GM23338 (cell line): ENCODE results near the gene MRPS27. TPM values are rescaled to one million over a fixed set of nuclear protein-coding genes. Genes with fewer than 3 reads are reported as not detected.
A peak's percentile ranks its signal among the peaks of the same experiment; 100 is the strongest.

ENCODE experiments used
- ATAC-seq: fragments of 200-7000 bp; cut with Tn5 transposase; 3 replicates; pipeline ENCODE4 v1.9.1; 2020
- DNase-seq: peaks from one replicate; pipeline ENCODE4 v3.0.0-alpha.2; 2015; ENCODE audit warnings: low spot score
- H2AFZ ChIP-seq: fragments of 200-600 bp; sonication (generic); 2 replicates; pipeline ENCODE4 v1.8.0; 2016; ENCODE audit warnings: antibody characterized with exemption, mild to moderate bottlenecking, moderate library complexity
- H3F3A ChIP-seq: fragments of 200-600 bp; sonication (generic); replicated peaks from 2 replicates; pipeline ENCODE4 v1.8.0; 2017; ENCODE audit warnings: antibody characterized with exemption, mixed run types, low read depth
- H3K27ac ChIP-seq: fragments of 200-600 bp; sonication (generic); 2 replicates; pipeline ENCODE4 v1.6.1; 2016; ENCODE audit warnings: low read depth
- H3K27me3 ChIP-seq: fragments of 200-600 bp; sonication (generic); 2 replicates; pipeline ENCODE4 v1.8.0; 2016; ENCODE audit warnings: mild to moderate bottlenecking, mixed run types, moderate library complexity; ENCODE audit not compliant: insufficient read depth
- H3K36me3 ChIP-seq: fragments of 200-600 bp; sonication (generic); 2 replicates; pipeline ENCODE4 v1.8.0; 2016; ENCODE audit warnings: mild to moderate bottlenecking; ENCODE audit not compliant: insufficient read depth
- H3K4me1 ChIP-seq: fragments of 200-600 bp; sonication (generic); 2 replicates; pipeline ENCODE4 v1.8.0; 2016; ENCODE audit warnings: mild to moderate bottlenecking, moderate library complexity; ENCODE audit not compliant: insufficient read depth
- H3K4me2 ChIP-seq: fragments of 200-600 bp; sonication (generic); 2 replicates; pipeline ENCODE4 v1.7.1; 2017; ENCODE audit warnings: mixed run types
- H3K4me3 ChIP-seq: fragments of 200-600 bp; sonication (generic); 2 replicates; pipeline ENCODE4 v1.6.1; 2016; ENCODE audit warnings: mixed run types
- H3K79me2 ChIP-seq: fragments of 200-600 bp; sonication (generic); replicated peaks from 2 replicates; pipeline ENCODE4 v1.8.0; 2017; ENCODE audit warnings: mild to moderate bottlenecking; ENCODE audit not compliant: insufficient read depth
- H3K9me2 ChIP-seq: fragments of 200-600 bp; sonication (generic); 2 replicates; pipeline ENCODE4 v1.8.0; 2017; ENCODE audit not compliant: insufficient read depth
- H4K20me1 ChIP-seq: fragments of 200-600 bp; sonication (generic); replicated peaks from 2 replicates; pipeline ENCODE4 v1.8.0; 2017; ENCODE audit warnings: mild to moderate bottlenecking; ENCODE audit not compliant: insufficient read depth
- H3K27ac Mint-ChIP-seq: 2 replicates; pipeline ENCODE4 v1.8.0; 2020; ENCODE audit warnings: inconsistent platforms, mild to moderate bottlenecking, moderate library complexity, mixed read lengths
- H3K27me3 Mint-ChIP-seq: 3 replicates; pipeline ENCODE4 v1.8.0; 2022; ENCODE audit warnings: low read depth, mild to moderate bottlenecking, moderate library complexity, mixed read lengths, inconsistent platforms; ENCODE audit not compliant: insufficient read depth, poor library complexity
- H3K36me3 Mint-ChIP-seq: 3 replicates; pipeline ENCODE4 v1.8.0; 2021; ENCODE audit warnings: low read depth, mild to moderate bottlenecking, inconsistent platforms, moderate library complexity, mixed read lengths
- H3K4me1 Mint-ChIP-seq: 3 replicates; pipeline ENCODE4 v1.8.0; 2020; ENCODE audit warnings: mild to moderate bottlenecking, inconsistent platforms, mixed read lengths
- H3K4me3 Mint-ChIP-seq: 3 replicates; pipeline ENCODE4 v1.8.0; 2021; ENCODE audit warnings: moderate library complexity, mild to moderate bottlenecking, inconsistent platforms, mixed read lengths
- H3K9me3 Mint-ChIP-seq: 3 replicates; pipeline ENCODE4 v1.8.0; 2020; ENCODE audit warnings: moderate library complexity, mild to moderate bottlenecking, inconsistent platforms, mixed read lengths
- EZH2 ChIP-seq: fragments of 200-600 bp; sonication (generic); IDR thresholded peaks from one replicate; pipeline ENCODE4 v1.8.0; 2017; ENCODE audit warnings: antibody characterized with exemption, mild to moderate bottlenecking, low read depth; ENCODE audit not compliant: unreplicated experiment
- EZH2phosphoT487 ChIP-seq: fragments of 200-600 bp; sonication (generic); IDR thresholded peaks from one replicate; pipeline ENCODE4 v1.8.1; 2018; ENCODE audit warnings: antibody characterized with exemption; ENCODE audit not compliant: unreplicated experiment
- JUNB ChIP-seq: IDR thresholded peaks from one replicate; pipeline ENCODE4 v1.6.1; 2016; ENCODE audit warnings: antibody characterized with exemption; ENCODE audit not compliant: unreplicated experiment
- NANOG ChIP-seq: IDR thresholded peaks from 2 replicates; pipeline ENCODE4 v1.6.1; 2016; ENCODE audit warnings: antibody characterized with exemption, borderline replicate concordance
- POLR2AphosphoS5 ChIP-seq: IDR thresholded peaks from 2 replicates; pipeline ENCODE4 v1.6.1; 2016; ENCODE audit warnings: antibody characterized with exemption, low read depth
- ZNF114 ChIP-seq: fragments of 250-450 bp; sonication (Bioruptor Pico); IDR thresholded peaks from 2 replicates; pipeline ENCODE4 v1.5.0; 2020; ENCODE audit warnings: mild to moderate bottlenecking, moderate library complexity
- ZNF462 ChIP-seq: fragments of 250-450 bp; sonication (Bioruptor Pico); IDR thresholded peaks from 2 replicates; pipeline ENCODE4 v1.5.0; 2020; ENCODE audit warnings: mild to moderate bottlenecking, moderate library complexity
- polyA plus RNA-seq: library from polyadenylated mRNA; unstranded; fragments of >200 nt; fragmentation: Nextera tagmentation; extraction: Ambion mirVana; gene quantifications from 2 replicates; pipeline ENCODE4 v1.2.1, GENCODE V29; 2016
- total RNA-seq: library from RNA; depleted of rRNA; stranded (reverse); fragments of >200 nt; shearing (Covaris generic); gene quantifications from 2 replicates; pipeline ENCODE4 v1.2.3, GENCODE V29; 2014
- TF ChIP-seq, protein P1 (sequence below), 2 experiments: fragments of 200-600 bp in 1 of 2; sonication (generic) in 1 of 2; conservative IDR thresholded peaks; 2 replicates each; pipeline versions ENCODE4 v1.5.1 to v1.6.1; 2016 to 2017; ENCODE audit warnings: antibody characterized with exemption in 2 of 2, low read depth in 2 of 2, mild to moderate bottlenecking in 2 of 2, moderate library complexity in 1 of 2
- TF ChIP-seq, protein P2 (sequence below): IDR thresholded peaks from one replicate; pipeline ENCODE4 v1.6.1; 2018; ENCODE audit warnings: antibody characterized with exemption; ENCODE audit not compliant: unreplicated experiment

The MRPS27 gene
- total and polyA plus RNA-seq, 2 experiments from 2014 or later: 53.2 to 141 TPM

- TF ChIP-seq, protein P1, sequence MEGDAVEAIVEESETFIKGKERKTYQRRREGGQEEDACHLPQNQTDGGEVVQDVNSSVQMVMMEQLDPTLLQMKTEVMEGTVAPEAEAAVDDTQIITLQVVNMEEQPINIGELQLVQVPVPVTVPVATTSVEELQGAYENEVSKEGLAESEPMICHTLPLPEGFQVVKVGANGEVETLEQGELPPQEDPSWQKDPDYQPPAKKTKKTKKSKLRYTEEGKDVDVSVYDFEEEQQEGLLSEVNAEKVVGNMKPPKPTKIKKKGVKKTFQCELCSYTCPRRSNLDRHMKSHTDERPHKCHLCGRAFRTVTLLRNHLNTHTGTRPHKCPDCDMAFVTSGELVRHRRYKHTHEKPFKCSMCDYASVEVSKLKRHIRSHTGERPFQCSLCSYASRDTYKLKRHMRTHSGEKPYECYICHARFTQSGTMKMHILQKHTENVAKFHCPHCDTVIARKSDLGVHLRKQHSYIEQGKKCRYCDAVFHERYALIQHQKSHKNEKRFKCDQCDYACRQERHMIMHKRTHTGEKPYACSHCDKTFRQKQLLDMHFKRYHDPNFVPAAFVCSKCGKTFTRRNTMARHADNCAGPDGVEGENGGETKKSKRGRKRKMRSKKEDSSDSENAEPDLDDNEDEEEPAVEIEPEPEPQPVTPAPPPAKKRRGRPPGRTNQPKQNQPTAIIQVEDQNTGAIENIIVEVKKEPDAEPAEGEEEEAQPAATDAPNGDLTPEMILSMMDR (conservative IDR thresholded peaks at IDR 0.05; ENCODE audit: low read depth in 2 of 2): no peak
- TF ChIP-seq, protein P2, sequence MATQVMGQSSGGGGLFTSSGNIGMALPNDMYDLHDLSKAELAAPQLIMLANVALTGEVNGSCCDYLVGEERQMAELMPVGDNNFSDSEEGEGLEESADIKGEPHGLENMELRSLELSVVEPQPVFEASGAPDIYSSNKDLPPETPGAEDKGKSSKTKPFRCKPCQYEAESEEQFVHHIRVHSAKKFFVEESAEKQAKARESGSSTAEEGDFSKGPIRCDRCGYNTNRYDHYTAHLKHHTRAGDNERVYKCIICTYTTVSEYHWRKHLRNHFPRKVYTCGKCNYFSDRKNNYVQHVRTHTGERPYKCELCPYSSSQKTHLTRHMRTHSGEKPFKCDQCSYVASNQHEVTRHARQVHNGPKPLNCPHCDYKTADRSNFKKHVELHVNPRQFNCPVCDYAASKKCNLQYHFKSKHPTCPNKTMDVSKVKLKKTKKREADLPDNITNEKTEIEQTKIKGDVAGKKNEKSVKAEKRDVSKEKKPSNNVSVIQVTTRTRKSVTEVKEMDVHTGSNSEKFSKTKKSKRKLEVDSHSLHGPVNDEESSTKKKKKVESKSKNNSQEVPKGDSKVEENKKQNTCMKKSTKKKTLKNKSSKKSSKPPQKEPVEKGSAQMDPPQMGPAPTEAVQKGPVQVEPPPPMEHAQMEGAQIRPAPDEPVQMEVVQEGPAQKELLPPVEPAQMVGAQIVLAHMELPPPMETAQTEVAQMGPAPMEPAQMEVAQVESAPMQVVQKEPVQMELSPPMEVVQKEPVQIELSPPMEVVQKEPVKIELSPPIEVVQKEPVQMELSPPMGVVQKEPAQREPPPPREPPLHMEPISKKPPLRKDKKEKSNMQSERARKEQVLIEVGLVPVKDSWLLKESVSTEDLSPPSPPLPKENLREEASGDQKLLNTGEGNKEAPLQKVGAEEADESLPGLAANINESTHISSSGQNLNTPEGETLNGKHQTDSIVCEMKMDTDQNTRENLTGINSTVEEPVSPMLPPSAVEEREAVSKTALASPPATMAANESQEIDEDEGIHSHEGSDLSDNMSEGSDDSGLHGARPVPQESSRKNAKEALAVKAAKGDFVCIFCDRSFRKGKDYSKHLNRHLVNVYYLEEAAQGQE: no peak
- TF ChIP-seq POLR2AphosphoS5: no peak
- TF ChIP-seq JUNB: no peak
- TF ChIP-seq NANOG: no peak
These were observed 140.8 kb downstream of the MRPS27 start (continued) for GRCh38 chr5:72179028-72179815.

DNA sequence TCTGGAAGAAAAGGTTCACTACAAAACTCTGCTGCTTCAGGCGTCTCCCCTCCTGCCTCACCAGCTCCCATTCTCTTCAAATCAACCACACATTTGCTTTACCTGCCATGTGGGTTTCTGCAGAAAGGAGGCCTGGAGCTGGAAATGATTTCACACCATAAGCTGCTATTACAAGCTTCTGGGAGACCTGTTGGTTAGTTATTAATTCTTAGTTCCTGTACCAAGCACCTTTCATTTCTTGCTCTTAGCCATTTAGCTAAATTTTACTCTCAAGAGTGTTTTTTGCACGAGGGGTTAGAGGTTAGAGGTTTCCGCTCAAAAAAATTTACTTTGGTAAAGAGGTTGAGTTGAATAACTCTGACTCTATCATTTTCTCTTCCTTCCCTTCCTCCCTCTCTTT is 142.5 kb downstream of the MRPS27 start:
- Histone ChIP-seq H3K36me3 (no peaks in the 10 kb centered on the region), H3K4me2 (no peak overlapping the region), H4K20me1 (peaks cover 5% of the 10 kb centered on the region; the same call in 1 of the 2 replicates), H3K27me3 (no peaks in the 10 kb centered on the region), H3K4me1 (peaks cover 23% of the 10 kb centered on the region), H3F3A (no peaks in the 10 kb centered on the region), H3K27ac (0 out of 2 replicates have a peak overlapping the region, but pooled peaks have one; percentile 59), H3K9me2 (peaks cover 3% of the 10 kb centered on the region; the same call in 1 of the 2 replicates), H3K4me3 (no peak overlapping the region), H3K79me2 (peaks cover 43% of the 10 kb centered on the region), H2AFZ (no peak overlapping the region)
- H3K9me3 Mint-ChIP-seq: no peaks in the 10 kb centered on the region
- ATAC-seq (no peak), DNase-seq (no peak)
- no peak overlapping the region for H3K4me3 Mint-ChIP-seq
- peaks cover 8% of the 10 kb centered on the region; the same call in 1 of the 3 replicates for H3K36me3 Mint-ChIP-seq
- H3K27ac Mint-ChIP-seq: no peak overlapping the region
- peaks cover 31% of the 10 kb centered on the region for H3K4me1 Mint-ChIP-seq
- no peaks in the 10 kb centered on the region for H3K27me3 Mint-ChIP-seq
- TF ChIP-seq ZNF114 (CRISPR knock-in tag): no peak
- no peak for TF ChIP-seq JUNB
- TF ChIP-seq EZH2phosphoT487: no peak
- TF ChIP-seq, protein P1 (conservative IDR thresholded peaks at IDR 0.05; ENCODE audit: low read depth in 2 of 2): no peak
- no peak for TF ChIP-seq EZH2
- TF ChIP-seq ZNF462 (CRISPR knock-in tag): no peak
- TF ChIP-seq NANOG: no peak
